K562 (cell line): ENCODE measurements around the gene CNGA4. TPM values are rescaled to one million over a fixed set of nuclear protein-coding genes. Genes with fewer than 3 reads are reported as not detected.

Experiments
- ATAC-seq: fragments of 200-7000 bp; cut with Tn5 transposase; 3 replicates; pipeline ENCODE4 v1.9.1; 2020; ENCODE audit warnings: moderate library complexity
- BruUV-seq: library from RNA; stranded (reverse); fragments of 400-500 nt; replicated peaks from 2 replicates; lab custom pipeline; 2021; lab: Mats Ljungman, UMichigan
- CTCF ChIA-PET: fragments of 300-600 bp; formaldehyde crosslinking; extraction: SDS; loops from one replicate; lab custom pipeline; 2021; ENCODE audit warnings: low intra/inter-chr PET ratio; lab: Yijun Ruan, JAX
- POLR2A ChIA-PET: fragments of 300-600, 350-650 bp; sonication (Branson Sonifier 250); formaldehyde crosslinking; extraction: SDS; loops from one replicate; lab custom pipeline; 2021; ENCODE audit warnings: antibody characterized with exemption, inconsistent platforms; lab: Yijun Ruan, JAX
- DNase-seq, 4 experiments: peaks; one replicate each; pipeline versions ENCODE4 v3.0.0 to v3.0.0-alpha.2; 2011 to 2018; ENCODE audit warnings: low spot score in 3 of 4, mixed read lengths in 3 of 4; ENCODE audit errors: extremely low read depth in 1 of 4
- FAIRE-seq: peaks from 2 replicates; lab custom pipeline; 2011; peaks lifted over from hg19 to GRCh38; lab: Jason Lieb, UNC
- H2AFZ ChIP-seq: 2 replicates; pipeline ENCODE4 v1.6.0; 2011; ENCODE audit warnings: low read depth, low read length, control low read depth, inconsistent platforms
- H3K27ac ChIP-seq: fragments of 200-600 bp; 3 replicates; pipeline ENCODE4 v1.8.0; 2011; ENCODE audit warnings: low read depth, mild to moderate bottlenecking, control low read depth, inconsistent platforms, low read length, moderate library complexity, mixed read lengths; ENCODE audit errors: extremely low read depth
- H3K27me3 ChIP-seq, 2 experiments: fragments of 300-600 bp in 1 of 2; 2 replicates in 1 of 2; 3 replicates in 1 of 2; pipeline versions ENCODE4 v1.6.0 to v1.8.0; 2011; ENCODE audit warnings: inconsistent platforms in 2 of 2, low read length in 2 of 2, mild to moderate bottlenecking in 1 of 2, mixed read lengths in 1 of 2, moderate library complexity in 1 of 2; ENCODE audit not compliant: control insufficient read depth in 2 of 2, insufficient read depth in 2 of 2
- H3K36me3 ChIP-seq: fragments of 300-600 bp; 3 replicates; pipeline ENCODE4 v1.8.0; 2011; ENCODE audit warnings: mild to moderate bottlenecking, low read length, inconsistent platforms; ENCODE audit not compliant: control insufficient read depth, insufficient read depth
- H3K4me1 ChIP-seq, 2 experiments: fragments of 200-600 bp in 1 of 2; replicated peaks in 1 of 2; 2 replicates in 1 of 2; 3 replicates in 1 of 2; pipeline versions ENCODE4 v1.5.1 to v1.8.0; 2011; ENCODE audit warnings: inconsistent platforms in 2 of 2, low read length in 2 of 2, mild to moderate bottlenecking in 1 of 2, mixed read lengths in 1 of 2, moderate library complexity in 1 of 2; ENCODE audit not compliant: control insufficient read depth in 2 of 2, insufficient read depth in 2 of 2
- H3K4me2 ChIP-seq: 2 replicates; pipeline ENCODE4 v1.6.1; 2011; ENCODE audit warnings: low read length, control low read depth, inconsistent platforms, mixed read lengths; ENCODE audit not compliant: insufficient read depth
- H3K4me3 ChIP-seq: fragments of 200-600 bp; sonication (generic), shearing (Covaris generic); 2 replicates; pipeline ENCODE4 v1.5.1; 2016; ENCODE audit warnings: control low read depth, inconsistent platforms
- H3K79me2 ChIP-seq: fragments of 200-600 bp; 3 replicates; pipeline ENCODE4 v1.8.0; 2011; ENCODE audit warnings: low read length, inconsistent platforms; ENCODE audit not compliant: control insufficient read depth, insufficient read depth
- H3K9ac ChIP-seq, 2 experiments: 2 replicates each; pipeline versions ENCODE4 v1.6.0 to v1.6.1; 2011; ENCODE audit warnings: low read depth in 2 of 2, low read length in 2 of 2, control low read depth in 1 of 2, inconsistent platforms in 1 of 2, mild to moderate bottlenecking in 1 of 2, mixed read lengths in 1 of 2; ENCODE audit not compliant: insufficient read depth in 1 of 2
- H3K9me1 ChIP-seq: one replicate; pipeline ENCODE4 v1.6.0; 2011; ENCODE audit warnings: inconsistent platforms, mild to moderate bottlenecking, low read length, moderate library complexity; ENCODE audit not compliant: control insufficient read depth, insufficient read depth
- H3K9me3 ChIP-seq: replicated peaks from 2 replicates; pipeline ENCODE4 v1.5.1; 2011; ENCODE audit warnings: low read depth, low read length, inconsistent platforms; ENCODE audit not compliant: control insufficient read depth, insufficient read depth
- H4K20me1 ChIP-seq: replicated peaks from 2 replicates; pipeline ENCODE4 v1.6.1; 2011; ENCODE audit warnings: low read length, inconsistent platforms, mixed read lengths; ENCODE audit not compliant: control insufficient read depth, insufficient read depth
- BRCA1 ChIP-seq, 2 experiments: fragments of 450-650 bp in 1 of 2; sonication (generic) in 1 of 2; formaldehyde crosslinking in 1 of 2; IDR thresholded peaks; 2 replicates each; pipeline versions ENCODE4 v1.5.0 to v1.6.1; 2017 to 2020; ENCODE audit warnings: mild to moderate bottlenecking in 1 of 2, missing genetic modification reagents in 1 of 2
- HNRNPUL1 ChIP-seq: fragments of 200-400 bp; formaldehyde crosslinking; IDR thresholded peaks from 2 replicates; pipeline ENCODE4 v1.6.1; 2017; ENCODE audit warnings: low read length
- POLR2G ChIP-seq: fragments of 200-400 bp; formaldehyde crosslinking; IDR thresholded peaks from 2 replicates; pipeline ENCODE4 v1.6.1; 2017; ENCODE audit warnings: low read depth, mild to moderate bottlenecking, antibody characterized with exemption, low read length, moderate library complexity
- SREBF1 ChIP-seq: fragments of 150-350 bp; IDR thresholded peaks from 2 replicates; pipeline ENCODE4 v1.6.1; 2014; ENCODE audit warnings: antibody characterized with exemption, low read depth, low read length, borderline replicate concordance
- ZSCAN32 ChIP-seq: fragments of 450-650 bp; formaldehyde crosslinking; IDR thresholded peaks from 2 replicates; pipeline ENCODE4 v1.4.0; 2020; ENCODE audit warnings: mild to moderate bottlenecking, moderate library complexity
- WGBS: fragments of 100-300 bp; shearing (Covaris generic); methylation state at CpG from one replicate; pipeline ENCODE4 v1.1.6; 2016; ENCODE audit warnings: low coverage, mixed read lengths; ENCODE audit not compliant: insufficient coverage; ENCODE audit errors: missing lambda C conversion rate; 5-methylcytosine and 5-hydroxymethylcytosine counted together
- in situ Hi-C: fragments of 300-500 bp; cut with MboI; formaldehyde crosslinking; loops from 4 replicates; pipeline ENCODE4 v1.15.0; 2018; ENCODE audit warnings: inconsistent platforms, mixed read lengths
- intact Hi-C: fragments of 100-400 bp; cut with micrococcal nuclease; formaldehyde crosslinking; loops from 2 replicates; pipeline ENCODE4 v1.14.2; 2022
- polyA plus RNA-seq, 8 experiments: library from polyadenylated mRNA; depleted of rRNA in 4 of 8; stranded (reverse) in 5 of 8; unstranded in 3 of 8; fragments of >200 nt; fragmentation: Nextera tagmentation in 2 of 8; fragmentation: Illumina TruSeq in 1 of 8; extraction: Ambion mirVana in 2 of 8; extraction: Trizol in 1 of 8; gene quantifications; 2 replicates each; pipeline versions ENCODE4 v1.2.1 to v1.2.3, GENCODE V29; 2011 to 2014; ENCODE audit warnings: inconsistent platforms in 1 of 8, missing spikeins in 1 of 8
- total RNA-seq, 7 experiments: library from RNA; depleted of rRNA in 6 of 7; stranded (reverse); fragments of >200 nt in 6 of 7; fragmentation: Illumina TruSeq in 2 of 7; extraction: Trizol in 2 of 7; gene quantifications; 2 replicates each; pipeline versions ENCODE4 v1.2.1 to v1.2.3, GENCODE V29; 2011 to 2021; ENCODE audit warnings: low replicate concordance in 1 of 7
- TF ChIP-seq, protein P1 (sequence below): fragments of 250-450 bp; sonication (Bioruptor Pico); IDR thresholded peaks from 2 replicates; pipeline ENCODE4 v1.5.1; 2021; ENCODE audit warnings: mild to moderate bottlenecking
- TF ChIP-seq, protein P2 (sequence below): sonication (generic); formaldehyde crosslinking; IDR thresholded peaks from 2 replicates; pipeline ENCODE4 v1.9.0; 2022; ENCODE audit warnings: mild to moderate bottlenecking, missing genetic modification reagents
- TF ChIP-seq, protein P3 (sequence below): fragments of 150-350 bp; conservative IDR thresholded peaks from 2 replicates; pipeline ENCODE4 v1.6.1; 2014; ENCODE audit warnings: low read length

CNGA4 gene
- total and polyA plus RNA-seq, 9 of the 15 experiments (the other 6 are each of a cell fraction or from before 2014, with no cell fraction given) = 0.04 to 0.09 (median 0.06) TPM; not detected in 6

DNA sequence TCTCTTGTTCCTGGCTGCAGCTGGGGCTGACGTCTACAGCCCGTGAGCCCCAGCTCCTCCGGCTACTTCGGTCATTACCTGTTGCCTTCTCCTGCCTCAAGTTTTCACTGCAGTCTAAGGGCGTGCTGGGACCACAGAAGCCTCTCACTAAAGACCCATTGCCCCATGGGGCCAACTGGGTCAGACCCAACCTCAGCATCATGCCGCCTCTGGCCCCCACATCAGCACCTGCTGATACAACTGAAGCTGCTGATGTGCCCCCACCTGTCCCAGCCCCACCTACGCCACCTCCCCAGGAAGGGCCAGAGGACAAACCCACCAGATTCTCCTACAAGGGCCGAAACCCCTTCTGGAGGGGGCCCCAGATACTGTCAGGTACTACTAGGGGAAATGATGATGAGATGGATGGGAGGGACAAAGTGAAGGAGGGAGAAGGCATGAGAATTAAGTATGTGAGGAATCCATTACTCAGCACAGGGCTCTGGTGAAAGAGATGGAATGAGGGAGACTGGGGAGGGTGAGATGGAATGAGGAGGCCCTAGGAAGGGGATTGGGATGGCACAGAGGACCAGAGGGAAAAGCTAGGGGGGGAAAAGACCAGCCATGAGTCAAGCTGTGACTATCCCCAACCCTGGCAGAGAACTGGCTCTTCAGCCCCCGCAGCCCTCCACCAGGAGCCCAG lies 28.5 kb upstream of the CNGA4 start:
- 94% methylated on average over 9 of the region's 9 CpGs for WGBS
- DNase-seq (no peak), ATAC-seq (no peak), FAIRE-seq (no peak)
- intact Hi-C loops (no loop called here), in situ Hi-C loops (no loop called here)
- no TSS peak for BruUV-seq
- peaks cover 48% of the 10 kb centered on the region; the same call in 2 of the 3 replicates for H3K36me3 ChIP-seq
- ChIA-PET POLR2A (no interaction called here), CTCF (no interaction called here)
- H3K4me1 ChIP-seq = peaks cover 0 to 3% of the 10 kb centered on the region in 2 experiments; a peak in 1 of 5 replicates
- H3K9me3 ChIP-seq = no peaks in the 10 kb centered on the region
- no peak overlapping the region for H3K4me2 ChIP-seq
- no peak overlapping the region for H3K9ac ChIP-seq
- no peak overlapping the region for H2AFZ ChIP-seq
- no peak overlapping the region for H3K27ac ChIP-seq
- H3K79me2 ChIP-seq = no peaks in the 10 kb centered on the region
- no peak overlapping the region for H3K4me3 ChIP-seq
- no peaks in the 10 kb centered on the region for H3K9me1 ChIP-seq
- H4K20me1 ChIP-seq = no peaks in the 10 kb centered on the region
- no peaks in the 10 kb centered on the region for H3K27me3 ChIP-seq
- TF ChIP-seq POLR2G (0 out of 2 replicates have a peak, but pooled peaks have one; percentile 7), BRCA1 (IDR thresholded peaks at IDR 0.05) (no peak), BRCA1 (CRISPR knock-in tag; IDR thresholded peaks at IDR 0.05) (no peak)

DNA sequence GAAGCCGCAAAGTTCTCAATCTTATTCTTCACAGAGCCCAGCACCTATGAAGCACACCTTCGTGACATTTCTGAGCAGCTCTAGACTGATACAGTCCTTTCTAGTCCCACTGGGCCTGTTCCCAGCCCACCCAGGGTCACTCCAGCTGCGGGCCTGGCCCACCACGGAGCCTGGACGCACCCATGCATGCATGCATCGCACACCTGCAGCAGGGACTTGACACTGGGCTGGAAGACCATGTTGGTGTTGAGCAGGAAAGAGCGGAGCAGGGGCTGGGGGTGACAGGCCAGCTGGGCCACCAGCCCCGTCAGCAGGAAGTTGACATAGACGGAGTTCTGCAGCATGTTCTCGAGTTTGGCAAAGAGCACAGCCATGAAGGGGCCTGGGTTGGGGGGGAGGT lies 24.4 kb upstream of the CNGA4 start:
- no peak for DNase-seq
- ATAC-seq = no peak
- Histone ChIP-seq H3K9ac (peak overlapping the region in 1 of 2 experiments; percentile 6; a peak in 1 of 4 replicates), H3K4me1 (peaks cover 0 to 3% of the 10 kb centered on the region in 2 experiments; a peak in 1 of 5 replicates), H3K27me3 (no peaks in the 10 kb centered on the region), H3K4me3 (no peak overlapping the region), H3K4me2 (no peak overlapping the region), H3K79me2 (no peaks in the 10 kb centered on the region), H4K20me1 (no peaks in the 10 kb centered on the region), H3K9me3 (no peaks in the 10 kb centered on the region), H3K27ac (no peak overlapping the region), H3K9me1 (no peaks in the 10 kb centered on the region), H3K36me3 (peaks cover 70% of the 10 kb centered on the region; the same call in 2 of the 3 replicates), H2AFZ (no peak overlapping the region)
- WGBS = 95% methylated on average over 8 of the region's 10 CpGs
- CTCF ChIA-PET = no interaction called here
- BruUV-seq = no TSS peak
- in situ Hi-C loops = no loop called here
- POLR2A ChIA-PET = no interaction called here
- no peak for FAIRE-seq
- intact Hi-C loops = no loop called here
- TF ChIP-seq ZSCAN32 (CRISPR knock-in tag) = no peak
- TF ChIP-seq SREBF1 = no peak
- TF ChIP-seq, protein P1, sequence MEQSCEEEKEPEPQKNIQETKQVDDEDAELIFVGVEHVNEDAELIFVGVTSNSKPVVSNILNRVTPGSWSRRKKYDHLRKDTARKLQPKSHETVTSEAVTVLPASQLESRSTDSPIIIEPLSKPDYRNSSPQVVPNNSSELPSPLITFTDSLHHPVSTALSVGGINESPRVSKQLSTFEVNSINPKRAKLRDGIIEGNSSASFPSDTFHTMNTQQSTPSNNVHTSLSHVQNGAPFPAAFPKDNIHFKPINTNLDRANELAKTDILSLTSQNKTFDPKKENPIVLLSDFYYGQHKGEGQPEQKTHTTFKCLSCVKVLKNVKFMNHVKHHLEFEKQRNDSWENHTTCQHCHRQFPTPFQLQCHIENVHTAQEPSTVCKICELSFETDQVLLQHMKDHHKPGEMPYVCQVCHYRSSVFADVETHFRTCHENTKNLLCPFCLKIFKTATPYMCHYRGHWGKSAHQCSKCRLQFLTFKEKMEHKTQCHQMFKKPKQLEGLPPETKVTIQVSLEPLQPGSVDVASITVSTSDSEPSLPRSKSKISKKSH = no peak
- TF ChIP-seq HNRNPUL1 = no peak
- TF ChIP-seq, protein P2, sequence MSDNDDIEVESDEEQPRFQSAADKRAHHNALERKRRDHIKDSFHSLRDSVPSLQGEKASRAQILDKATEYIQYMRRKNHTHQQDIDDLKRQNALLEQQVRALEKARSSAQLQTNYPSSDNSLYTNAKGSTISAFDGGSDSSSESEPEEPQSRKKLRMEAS (CRISPR knock-in tag) = no peak
- TF ChIP-seq, protein P3, sequence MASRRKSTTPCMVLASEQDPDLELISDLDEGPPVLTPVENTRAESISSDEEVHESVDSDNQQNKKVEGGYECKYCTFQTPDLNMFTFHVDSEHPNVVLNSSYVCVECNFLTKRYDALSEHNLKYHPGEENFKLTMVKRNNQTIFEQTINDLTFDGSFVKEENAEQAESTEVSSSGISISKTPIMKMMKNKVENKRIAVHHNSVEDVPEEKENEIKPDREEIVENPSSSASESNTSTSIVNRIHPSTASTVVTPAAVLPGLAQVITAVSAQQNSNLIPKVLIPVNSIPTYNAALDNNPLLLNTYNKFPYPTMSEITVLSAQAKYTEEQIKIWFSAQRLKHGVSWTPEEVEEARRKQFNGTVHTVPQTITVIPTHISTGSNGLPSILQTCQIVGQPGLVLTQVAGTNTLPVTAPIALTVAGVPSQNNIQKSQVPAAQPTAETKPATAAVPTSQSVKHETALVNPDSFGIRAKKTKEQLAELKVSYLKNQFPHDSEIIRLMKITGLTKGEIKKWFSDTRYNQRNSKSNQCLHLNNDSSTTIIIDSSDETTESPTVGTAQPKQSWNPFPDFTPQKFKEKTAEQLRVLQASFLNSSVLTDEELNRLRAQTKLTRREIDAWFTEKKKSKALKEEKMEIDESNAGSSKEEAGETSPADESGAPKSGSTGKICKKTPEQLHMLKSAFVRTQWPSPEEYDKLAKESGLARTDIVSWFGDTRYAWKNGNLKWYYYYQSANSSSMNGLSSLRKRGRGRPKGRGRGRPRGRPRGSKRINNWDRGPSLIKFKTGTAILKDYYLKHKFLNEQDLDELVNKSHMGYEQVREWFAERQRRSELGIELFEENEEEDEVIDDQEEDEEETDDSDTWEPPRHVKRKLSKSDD = no peak
